Measurements from ENCODE around the gene TRMT61B. TPM values are rescaled to one million over a fixed set of nuclear protein-coding genes. Genes with fewer than 3 reads are reported as not detected.
A peak's percentile ranks its signal among the peaks of the same experiment; 100 is the strongest.

Gene TRMT61B
- total and polyA plus RNA-seq, 2 of the 13 experiments (the other 11 are each of a cell fraction or from before 2014, with no cell fraction given), result 19.7 to 23.5 TPM

DNA sequence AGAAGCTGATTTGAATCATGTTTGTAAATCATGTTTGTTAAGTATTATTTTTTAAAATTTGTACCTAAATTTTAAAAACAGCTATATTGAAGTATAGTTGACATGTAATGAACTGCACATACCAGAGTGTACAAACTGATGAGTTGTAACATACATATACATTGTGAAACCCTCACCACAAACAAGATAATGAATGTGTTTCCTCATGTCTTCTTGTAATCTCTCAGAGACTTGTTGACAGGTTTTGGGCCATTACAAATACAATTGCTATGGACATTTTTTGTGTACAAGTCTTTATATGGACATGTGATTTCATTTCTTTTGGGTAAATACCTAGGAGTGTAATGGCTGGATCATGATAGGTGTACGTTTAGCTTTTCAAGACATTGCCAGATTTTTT, 45.8 kb upstream of the TRMT61B start:
- Histone ChIP-seq H3K36me3 (replicated peaks in 1 of 2; ENCODE audit: control insufficient read depth in 1 of 2, insufficient read depth in 2 of 2, low read length in 2 of 2) (peaks cover 22 to 80% of the 10 kb centered on the region in 2 experiments), H3K27me3 (ENCODE audit: control insufficient read depth in 1 of 2, insufficient read depth in 2 of 2, low read length in 2 of 2) (no peaks in the 10 kb centered on the region), H3K4me3 (replicated peaks in 1 of 3; ENCODE audit: insufficient read depth in 1 of 3, low read depth in 2 of 3, low read length in 3 of 3) (no peak overlapping the region), H2AFZ (ENCODE audit: low read length) (no peak overlapping the region), H3K9ac (ENCODE audit: insufficient read depth, low read depth, low read length) (no peak overlapping the region), H3K27ac (ENCODE audit: extremely low read length, insufficient read depth, low read length) (no peak overlapping the region), H4K20me1 (ENCODE audit: insufficient read depth, low read length) (peaks cover 21% of the 10 kb centered on the region), H3K4me2 (ENCODE audit: low read depth, low read length) (no peak overlapping the region), H3K9me3 (ENCODE audit: low read length) (no peaks in the 10 kb centered on the region), H3K79me2 (ENCODE audit: insufficient read depth, low read length) (peaks cover 58% of the 10 kb centered on the region), H3K4me1 (ENCODE audit: insufficient read depth, low read length) (no peaks in the 10 kb centered on the region)
- in situ Hi-C loops (cut with HindIII; ENCODE audit: extremely low pct_ligation_motif_present, low pct_unique_long_range_greater_than_20kb), result no loop called here
- no TSS peak for BruUV-seq (replicated peaks)
- ChIA-PET POLR2A (no interaction called here), CTCF (ENCODE audit: low intra/inter-chr PET ratio, low total read pairs) (no interaction called here)
- intact Hi-C loops (cut with micrococcal nuclease; ENCODE audit: unreplicated experiment), result no loop called here
- 97% methylated on average over 1 of the region's 1 CpG for WGBS (ENCODE audit: low lambda C conversion rate)
- FAIRE-seq, result peak; percentile 32
- TF ChIP-seq HIVEP1 (CRISPR knock-in tag; IDR thresholded peaks at IDR 0.05) (no peak), ZFX (CRISPR knock-in tag; IDR thresholded peaks at IDR 0.05; ENCODE audit: low read depth) (no peak), GPN1 (CRISPR knock-in tag; IDR thresholded peaks at IDR 0.05; ENCODE audit: borderline replicate concordance) (no peak), TRIM24 (CRISPR knock-in tag; IDR thresholded peaks at IDR 0.05) (no peak), ZNF446 (CRISPR knock-in tag; IDR thresholded peaks at IDR 0.05) (no peak), KDM6A (CRISPR knock-in tag; IDR thresholded peaks at IDR 0.05; ENCODE audit: low read depth) (no peak), KDM4B (CRISPR knock-in tag; IDR thresholded peaks at IDR 0.05) (no peak), FOXK1 (CRISPR knock-in tag; IDR thresholded peaks at IDR 0.05; ENCODE audit: borderline replicate concordance, low read depth) (no peak), ZNF205 (CRISPR knock-in tag; IDR thresholded peaks at IDR 0.05) (no peak)
- TF ChIP-seq, protein P1, sequence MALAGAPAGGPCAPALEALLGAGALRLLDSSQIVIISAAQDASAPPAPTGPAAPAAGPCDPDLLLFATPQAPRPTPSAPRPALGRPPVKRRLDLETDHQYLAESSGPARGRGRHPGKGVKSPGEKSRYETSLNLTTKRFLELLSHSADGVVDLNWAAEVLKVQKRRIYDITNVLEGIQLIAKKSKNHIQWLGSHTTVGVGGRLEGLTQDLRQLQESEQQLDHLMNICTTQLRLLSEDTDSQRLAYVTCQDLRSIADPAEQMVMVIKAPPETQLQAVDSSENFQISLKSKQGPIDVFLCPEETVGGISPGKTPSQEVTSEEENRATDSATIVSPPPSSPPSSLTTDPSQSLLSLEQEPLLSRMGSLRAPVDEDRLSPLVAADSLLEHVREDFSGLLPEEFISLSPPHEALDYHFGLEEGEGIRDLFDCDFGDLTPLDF (CRISPR knock-in tag; IDR thresholded peaks at IDR 0.05), result no peak
- no peak for DNase-seq (ENCODE audit: low spot score)
- no peak for ATAC-seq
